Hair follicle dermal papilla cell (primary cell): Measurements from ENCODE around the gene GJA9. TPM values are rescaled to one million over a fixed set of nuclear protein-coding genes. Genes with fewer than 3 reads are reported as not detected.

Experiments
- small RNA-seq: library from RNA; depleted of rRNA; stranded (forward); fragments of <200 nt; gene quantifications from one replicate; pipeline ENCODE3, GENCODE V24; 2012
- total RNA-seq: library from RNA; depleted of rRNA; stranded (reverse); fragments of >200 nt; gene quantifications from 2 replicates; pipeline ENCODE4 v1.2.3, GENCODE V29; 2012

Gene GJA9
- total RNA-seq, result under 0.01 and 0.12 TPM in 2 replicates

GRCh38 chr1:38881487-38881886 lies at the start of gene GJA9:
TSS of gene GJA9 (minus strand) at chr1:38881587. CDS start at chr1:38876098, 5,489 bp downstream.

GRCh38 chr1:38873027-38873969 lies 8.1 kb downstream of the GJA9 start, which contains the start of gene MYCBP:
TSS of gene MYCBP (minus strand) at chr1:38873348. CDS start at chr1:38873305, 43 bp downstream.

GRCh38 chr1:38859561-38860453 lies 21.6 kb downstream of the GJA9 start, which contains the start of gene RRAGC:
TSS of gene RRAGC (minus strand) at chr1:38859772. CDS start at chr1:38859646, 126 bp downstream.

Small RNAs within 50 kb of the gene (small RNA-seq; reads per million reads assigned to genes)
- gene GJA9-MYCBP, result not detected
- 1.7 reads per million, percentile 39 among the genes with 10 or more reads in this experiment for gene RNU6-605P

Other genes with a start within 250 kb of the GJA9 start
- 19.5 and 20.4 TPM in 2 replicates for gene RRAGC, start 21.8 kb downstream of the GJA9 start, total RNA-seq
- 2.6 and 6.2 TPM in 2 replicates for gene MYCBP, start 8.2 kb downstream of the GJA9 start, total RNA-seq
- 0.85 and 1.6 TPM in 2 replicates for gene RHBDL2, start 60.2 kb upstream of the GJA9 start, total RNA-seq
- 40.1 and 51.1 TPM in 2 replicates for gene AKIRIN1, start 109.7 kb upstream of the GJA9 start, total RNA-seq
- gene NDUFS5, start 144.8 kb upstream of the GJA9 start, total RNA-seq, result 131 and 228 TPM in 2 replicates